GM18873 (cell line): ENCODE data around the gene ARL4C.
"Not testable (repeated sequence)": the region's sequence is repeated elsewhere in the genome, so short reads cannot be mapped to it uniquely, and the experiment has no call there.

Experiments
- ATAC-seq: cut with Tn5 transposase; IDR thresholded peaks from one replicate; pipeline ENCODE4 v1.9.1; 2021; ENCODE audit warnings: mild to moderate bottlenecking, moderate library complexity, moderate number of reproducible peaks; ENCODE audit not compliant: unreplicated experiment, low FRiP score

ARL4C gene

DNA sequence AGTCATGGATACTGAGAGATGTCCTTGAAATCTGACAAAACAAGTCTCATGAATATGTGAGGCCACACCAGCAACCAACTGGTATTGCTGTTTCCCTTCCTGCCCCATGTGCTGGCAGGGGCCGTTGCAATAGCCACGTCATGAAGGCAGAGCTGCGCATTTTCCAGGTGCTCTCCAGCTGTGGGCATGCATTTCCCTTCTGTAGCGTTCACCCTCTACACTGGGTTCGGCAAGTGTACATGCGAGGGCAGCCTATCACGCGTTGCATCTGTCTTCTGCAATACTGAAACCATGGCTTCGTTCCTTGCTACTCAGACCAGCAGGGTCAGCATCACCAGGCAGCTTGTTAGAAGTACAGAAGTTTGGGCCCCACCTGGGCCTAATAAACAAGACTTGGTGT, 17.4 kb downstream of the ARL4C start:
- ATAC-seq, result no peak

DNA sequence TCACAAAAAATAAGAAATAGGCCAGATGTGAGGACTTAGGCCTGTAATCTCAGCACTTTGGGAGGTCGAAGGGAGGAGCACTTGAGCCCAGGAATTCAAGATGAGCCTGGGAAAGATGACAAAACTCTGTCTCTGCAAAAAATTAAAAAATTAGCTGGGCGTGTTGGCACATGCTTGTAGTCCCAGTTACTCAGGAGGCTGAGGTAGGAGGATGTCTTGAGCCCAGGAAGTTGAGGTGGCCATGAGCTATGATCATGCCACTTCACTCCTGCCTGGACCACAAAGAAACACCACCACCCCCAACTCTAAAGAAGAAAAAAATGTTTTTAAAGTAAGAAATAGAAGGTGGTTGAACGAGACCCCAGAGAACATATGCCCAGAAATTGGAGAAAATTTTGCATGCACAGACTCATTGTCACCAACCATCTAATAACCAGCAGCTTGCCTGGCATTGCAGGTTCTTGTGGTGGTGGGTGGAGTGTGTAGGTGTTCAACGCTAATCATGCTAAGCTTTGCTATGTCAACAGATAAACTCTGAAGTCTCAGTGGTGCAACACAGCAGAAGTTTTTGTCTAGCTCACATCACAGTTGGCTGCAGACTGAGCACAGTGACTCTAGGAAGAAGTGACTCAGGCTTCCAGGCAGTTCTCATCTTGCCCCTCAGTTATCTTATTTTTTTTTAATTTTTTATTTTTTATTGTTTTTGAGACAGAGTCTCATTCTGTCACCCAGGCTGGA, 18.6 kb downstream of the ARL4C start:
- ATAC-seq, result no peak

DNA sequence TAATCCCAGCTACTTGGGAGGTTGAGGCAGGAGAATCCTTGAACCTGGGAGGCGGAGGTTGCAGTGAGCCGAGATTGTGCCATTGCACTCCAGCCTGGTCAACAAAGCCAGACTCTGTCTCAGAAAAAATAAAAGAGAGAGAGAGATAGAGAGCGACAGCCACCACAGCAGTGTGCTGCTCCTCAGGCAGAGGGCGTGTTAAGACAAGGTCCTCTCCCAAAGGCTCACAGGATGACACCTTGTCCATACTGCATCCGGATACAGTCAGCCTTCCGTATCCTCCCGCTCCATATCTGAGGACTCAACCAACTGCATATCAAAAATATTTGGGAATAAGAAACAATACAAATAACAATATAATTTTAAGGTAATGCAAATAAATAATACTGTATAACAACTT, 20.1 kb downstream of the ARL4C start:
- ATAC-seq, result no peak

DNA sequence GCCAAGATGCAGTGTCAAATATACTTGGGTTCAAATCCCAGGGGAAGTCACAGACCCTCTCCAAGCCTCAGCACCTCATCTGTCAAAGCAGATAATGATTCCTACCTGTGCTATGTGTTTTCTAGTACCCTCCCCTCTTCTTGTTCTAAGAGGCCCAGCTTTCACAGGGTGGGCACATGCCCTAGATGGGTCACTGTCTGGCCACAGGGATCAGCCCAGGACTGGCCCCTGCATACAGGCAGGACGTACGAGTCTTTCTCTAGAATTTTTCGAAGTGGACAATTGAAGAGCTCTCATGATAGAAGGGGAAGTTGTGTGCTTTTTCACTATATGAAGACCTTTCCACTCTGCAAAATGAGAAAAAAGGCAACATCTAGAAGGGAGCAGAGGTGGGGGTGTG, 22.2 kb downstream of the ARL4C start:
- no peak for ATAC-seq

DNA sequence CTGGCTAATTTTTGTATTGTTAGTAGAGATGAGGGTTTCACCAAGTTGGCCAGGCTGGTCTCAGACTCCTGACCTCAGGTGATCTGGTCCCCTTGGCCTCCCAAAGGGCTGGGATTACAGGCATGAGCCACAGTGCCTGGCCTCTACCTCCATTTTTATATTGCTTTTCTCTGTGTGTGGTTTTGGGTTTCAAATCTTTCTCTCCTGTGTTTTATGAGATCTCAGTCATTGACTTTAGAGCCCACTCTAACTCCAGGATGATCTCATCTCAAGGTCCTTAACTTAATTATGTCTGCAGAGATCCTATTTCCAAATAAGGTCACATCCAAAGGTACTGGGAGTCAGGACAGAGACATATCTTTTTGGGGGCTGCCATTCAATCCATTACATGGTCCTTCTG, 24.7 kb downstream of the ARL4C start:
- ATAC-seq, result no peak

DNA sequence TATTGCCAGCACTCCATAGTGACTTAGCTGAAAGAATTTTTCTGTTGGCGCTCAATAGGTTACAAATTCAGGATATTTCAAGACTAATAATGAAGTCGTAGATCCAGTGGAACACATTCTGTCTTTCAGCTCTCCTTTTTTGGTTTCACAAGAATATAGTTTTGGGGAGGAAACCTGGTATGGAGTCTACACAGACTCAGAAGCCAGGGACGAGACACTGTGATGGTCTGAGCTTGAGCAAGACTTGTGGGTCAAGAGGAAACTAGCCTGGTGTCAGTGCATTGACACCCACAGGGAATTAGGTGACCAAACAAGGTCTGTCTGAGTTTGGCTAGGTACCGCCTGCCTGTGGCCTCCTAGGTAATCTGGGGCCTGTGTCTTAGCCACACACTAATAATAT, 26.9 kb downstream of the ARL4C start:
- no peak for ATAC-seq

DNA sequence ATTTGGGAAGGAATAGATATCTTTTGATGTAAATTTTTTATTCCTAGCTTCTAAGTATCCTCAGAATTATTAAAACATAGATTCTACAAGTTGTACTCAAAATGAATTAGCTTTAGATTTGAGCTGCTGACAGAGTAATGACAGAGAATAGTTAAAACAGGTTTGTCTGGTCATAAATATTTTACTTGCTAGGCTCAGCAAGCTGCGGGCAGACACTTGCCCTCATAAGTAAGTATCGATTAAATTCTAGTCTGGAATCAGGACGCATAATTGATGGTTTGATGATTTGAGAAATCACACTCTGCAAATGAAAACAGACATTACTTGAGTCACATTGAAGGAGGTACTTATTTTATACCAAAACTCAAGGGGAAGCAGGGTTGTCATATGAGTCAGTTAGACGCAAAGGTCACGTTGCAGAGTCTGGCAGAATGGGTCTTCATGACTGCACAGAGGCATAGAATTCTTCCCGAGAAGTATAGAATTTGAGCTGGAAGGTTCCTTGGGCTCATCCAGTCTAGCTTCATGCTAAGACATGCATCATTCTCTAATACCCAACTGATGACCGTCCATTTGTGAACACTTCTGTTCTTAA, 27.5 kb downstream of the ARL4C start:
- no peak for ATAC-seq

DNA sequence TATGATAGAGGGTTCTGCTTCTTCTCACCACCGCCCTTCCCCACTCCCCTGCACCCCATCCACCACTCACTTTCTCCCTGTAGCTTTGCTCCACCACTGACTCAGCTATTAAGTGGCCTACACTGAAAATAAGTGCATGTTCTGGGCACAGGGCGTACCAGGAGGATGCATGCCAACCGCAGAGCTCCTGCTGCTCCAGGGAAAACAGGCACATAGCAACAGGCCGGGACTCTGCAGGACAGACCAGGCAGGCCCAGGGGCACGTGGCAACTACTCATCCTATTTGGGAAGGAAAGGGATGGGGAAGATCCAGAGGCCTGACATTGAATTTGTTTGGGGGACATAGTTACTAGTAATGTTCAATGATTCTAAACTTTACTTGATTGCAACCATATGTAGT, 28.4 kb downstream of the ARL4C start:
- ATAC-seq, result no peak

DNA sequence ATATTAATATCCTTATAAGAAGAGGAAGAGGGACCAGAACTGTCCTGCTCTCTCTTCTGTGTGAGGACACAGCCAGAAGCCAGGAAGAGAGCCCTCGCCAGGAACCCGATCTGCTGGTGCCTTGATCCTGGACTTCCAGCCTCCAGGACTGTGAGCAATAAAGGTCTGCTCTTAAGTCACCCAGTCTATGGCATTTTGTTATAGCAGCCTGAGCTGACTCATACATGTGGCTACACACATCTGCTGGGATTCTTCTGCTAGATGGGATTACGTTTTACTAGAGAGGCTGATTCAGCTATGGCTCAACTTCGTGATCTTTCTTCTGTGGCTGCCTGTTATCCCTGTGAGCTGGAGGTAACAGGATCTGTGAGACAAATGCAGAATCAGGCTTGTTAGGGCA, 29.6 kb downstream of the ARL4C start:
- ATAC-seq, result no peak

DNA sequence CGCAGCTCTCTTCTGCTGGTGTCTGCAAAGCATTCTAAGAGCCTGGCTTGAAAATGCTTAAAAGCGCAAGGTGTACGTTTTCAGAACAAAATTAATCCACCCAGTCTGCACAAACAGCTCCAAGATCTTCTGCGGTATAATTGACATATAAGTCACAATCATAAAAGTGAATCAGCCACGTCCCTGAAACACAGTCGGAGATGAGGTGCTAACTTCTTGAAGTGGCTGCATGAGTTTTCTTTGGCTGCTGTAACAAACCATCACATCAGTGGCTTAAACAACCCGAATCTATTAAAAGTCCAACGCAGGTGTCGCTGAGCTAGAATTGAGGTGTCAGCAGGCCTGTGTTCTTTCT, 32.6 kb downstream of the ARL4C start:
- no peak for ATAC-seq

DNA sequence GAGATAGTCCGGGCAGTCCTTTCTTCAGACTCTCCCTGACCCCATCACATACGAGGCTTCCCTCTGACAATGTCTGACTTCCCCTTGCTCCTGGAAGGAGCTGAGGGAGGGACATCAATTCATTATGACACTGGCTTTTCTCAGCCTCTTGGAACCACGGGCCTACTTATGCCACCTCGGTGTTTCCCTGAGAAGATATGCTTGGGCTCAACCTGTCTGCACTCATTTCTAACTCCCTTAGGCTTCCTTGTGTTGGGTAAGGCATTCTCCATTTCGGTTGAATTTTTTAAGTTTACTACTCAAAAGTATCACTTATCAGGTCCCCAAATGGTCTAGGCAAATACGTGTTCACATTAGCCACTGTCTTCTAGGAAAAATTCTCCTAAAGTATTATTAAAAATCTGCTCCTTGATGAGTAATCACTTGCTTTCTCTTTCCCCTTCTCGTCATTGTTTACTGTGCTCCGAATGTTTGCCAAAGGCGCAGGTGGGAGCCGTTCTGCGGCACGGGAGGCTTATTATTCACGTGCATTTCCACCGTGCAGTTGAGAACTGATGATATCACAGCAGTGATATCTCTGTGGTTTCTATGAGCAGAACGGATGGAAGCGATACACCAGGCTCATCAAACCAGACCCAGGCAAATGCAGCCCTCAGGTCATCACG, 33.1 kb downstream of the ARL4C start:
- ATAC-seq, result no peak

DNA sequence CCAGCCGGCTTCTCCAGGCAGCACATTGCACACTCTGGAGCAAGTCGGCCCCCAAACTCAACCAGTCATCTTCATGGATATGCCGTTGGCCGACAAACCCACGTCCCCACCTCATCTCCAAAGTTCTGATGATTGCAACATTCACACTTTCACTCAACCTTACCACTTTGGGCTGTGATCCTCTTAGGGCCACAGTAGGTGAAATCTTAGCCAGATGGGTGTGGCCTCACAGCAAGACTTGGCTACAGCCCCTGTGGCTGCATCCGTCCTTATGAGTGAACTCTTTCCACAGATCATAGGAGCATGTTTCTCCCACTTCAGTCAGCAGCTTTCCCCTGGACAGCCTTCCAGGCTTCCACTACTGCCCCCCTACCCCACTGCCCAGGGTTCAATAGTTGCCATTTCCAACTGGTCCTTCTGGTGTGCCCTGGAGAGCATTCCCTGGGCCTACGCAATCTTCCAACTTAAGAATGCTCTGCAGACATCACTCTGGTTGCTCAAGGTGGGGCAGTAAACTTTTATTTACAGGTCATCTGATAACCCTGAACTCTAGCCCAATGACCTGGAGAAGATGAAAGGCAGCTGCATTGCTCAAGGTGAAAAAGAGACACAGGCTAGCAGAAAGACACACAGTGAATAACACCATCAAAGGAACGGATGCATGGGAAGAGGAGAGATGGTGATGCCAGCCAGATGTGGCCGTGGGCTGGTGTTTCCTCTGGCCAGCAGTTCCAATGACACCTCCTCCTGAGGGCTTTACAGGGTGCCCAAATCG, 34.5 kb downstream of the ARL4C start:
- no peak for ATAC-seq

DNA sequence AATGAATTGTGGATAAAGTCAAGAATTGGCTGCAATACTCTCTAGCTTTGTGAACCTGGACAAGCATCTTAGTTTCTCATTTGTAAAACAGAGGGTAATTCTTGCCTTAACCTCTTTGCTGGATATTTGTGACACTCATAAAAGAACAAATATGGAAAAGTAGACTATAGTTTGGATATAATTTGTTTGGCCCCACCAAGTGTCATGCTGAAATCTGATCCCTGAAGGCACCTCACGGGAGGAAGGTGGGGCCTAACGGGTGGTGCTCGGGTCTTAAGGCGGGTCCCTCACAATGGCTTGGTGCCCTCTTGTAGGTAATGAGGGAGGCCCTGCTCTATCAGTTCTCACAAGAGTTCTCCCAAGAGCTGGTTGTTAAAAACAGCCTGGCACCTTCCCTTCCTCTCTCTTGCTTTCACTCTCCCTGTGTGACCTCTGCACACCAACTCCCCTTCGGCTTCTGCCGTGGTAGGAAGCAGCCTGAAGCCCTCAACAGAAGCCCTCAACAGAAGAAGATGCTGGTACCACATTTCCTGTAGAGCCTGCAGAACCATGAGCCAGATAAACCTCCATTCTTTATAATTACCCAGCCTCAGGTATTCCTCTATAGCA, 37.4 kb downstream of the ARL4C start:
- ATAC-seq, result no peak

DNA sequence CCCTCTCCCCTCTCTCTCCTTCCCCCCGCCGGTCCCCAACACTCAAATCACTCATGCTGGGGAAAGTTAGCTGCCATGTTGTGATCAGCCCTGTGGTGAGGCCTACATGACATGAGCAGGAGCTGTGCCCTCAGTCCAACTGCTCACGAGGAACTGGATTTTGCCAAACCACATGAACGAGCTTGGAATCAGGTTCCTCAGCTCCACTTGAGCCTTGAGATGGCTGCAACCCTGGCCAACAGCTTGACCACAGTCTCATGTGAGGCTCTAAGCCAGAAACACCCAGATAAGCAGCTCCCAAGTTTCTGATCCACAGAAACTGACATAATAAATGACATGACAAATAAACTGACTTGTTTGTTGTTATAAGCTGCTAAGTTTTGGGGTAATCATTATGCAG, 38.4 kb downstream of the ARL4C start:
- no peak for ATAC-seq

DNA sequence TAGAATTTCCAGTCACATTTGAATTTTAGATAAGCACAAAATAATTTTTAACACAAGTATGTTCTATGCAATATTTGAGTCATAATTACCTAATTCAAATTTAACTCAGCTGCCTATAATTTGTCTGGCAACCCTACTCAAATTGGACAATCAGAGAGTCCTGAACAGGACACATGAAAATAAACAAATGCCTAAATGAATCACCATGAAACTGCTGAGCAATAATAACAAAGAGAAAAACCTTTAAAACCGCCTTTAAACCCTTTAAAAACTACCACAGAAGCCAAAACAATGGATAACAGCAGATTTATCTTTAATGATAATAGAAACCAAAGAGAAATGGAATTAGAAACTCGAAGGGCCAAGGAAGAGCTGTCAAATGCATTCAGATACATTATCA, 39.5 kb downstream of the ARL4C start:
- ATAC-seq, result no peak

DNA sequence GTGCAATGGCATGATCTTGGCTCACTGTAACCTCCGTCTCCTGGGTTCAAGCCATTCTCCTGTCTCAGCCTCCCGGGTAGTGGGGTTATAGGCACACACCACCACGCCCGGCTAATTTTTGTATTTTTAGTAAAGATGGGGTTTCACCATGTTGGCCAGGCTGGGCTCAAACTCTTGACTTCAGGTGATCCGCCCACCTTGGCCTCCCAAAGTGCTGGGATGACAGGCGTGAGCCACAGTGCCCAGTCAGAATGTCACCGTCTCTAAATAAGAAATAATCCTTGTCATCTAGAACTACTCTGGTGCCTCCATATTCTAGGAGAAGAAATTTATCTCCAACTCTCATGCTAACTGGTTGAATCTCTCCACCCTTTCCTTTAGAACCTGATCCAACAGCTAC, 41.6 kb downstream of the ARL4C start:
- ATAC-seq, result not testable (repeated sequence)

DNA sequence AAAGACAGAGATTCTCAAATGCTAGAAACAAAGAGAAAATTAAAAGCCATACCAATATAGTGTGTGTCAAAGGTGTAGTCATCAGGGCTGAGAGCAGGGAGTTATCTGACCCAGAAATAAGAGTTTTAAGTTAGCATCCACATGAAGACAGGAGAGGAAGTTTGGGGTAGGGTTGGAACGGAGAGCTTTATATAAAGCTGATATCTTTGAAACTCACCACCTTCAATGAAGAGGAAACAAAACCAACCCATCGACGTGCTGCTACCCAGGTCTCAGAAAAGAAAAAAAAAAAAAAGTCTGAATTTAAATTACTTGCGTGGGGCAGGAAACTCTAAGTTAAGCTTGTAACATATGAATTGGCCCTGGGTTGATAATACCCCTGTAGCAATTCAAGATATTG, 42.4 kb downstream of the ARL4C start:
- ATAC-seq, result no peak

DNA sequence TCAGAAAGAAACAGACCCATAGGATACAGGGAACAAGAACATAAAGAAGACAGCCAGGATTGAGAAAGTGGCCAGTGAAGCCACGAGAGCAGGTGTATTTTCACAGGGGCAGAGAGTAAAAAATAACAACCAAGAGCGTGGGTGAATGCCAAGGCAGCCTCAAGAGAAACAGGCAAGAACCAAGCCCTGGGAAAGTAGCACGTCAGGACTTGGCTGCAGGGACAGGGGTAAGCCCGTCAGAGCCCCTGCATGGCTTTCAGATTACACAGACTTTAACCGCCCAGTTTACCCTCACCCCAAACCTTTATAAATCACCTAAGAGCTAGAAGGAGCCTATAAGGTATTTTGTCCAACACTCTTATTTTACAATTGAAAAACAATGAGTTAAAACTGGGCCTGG, 43.7 kb downstream of the ARL4C start:
- ATAC-seq, result no peak

DNA sequence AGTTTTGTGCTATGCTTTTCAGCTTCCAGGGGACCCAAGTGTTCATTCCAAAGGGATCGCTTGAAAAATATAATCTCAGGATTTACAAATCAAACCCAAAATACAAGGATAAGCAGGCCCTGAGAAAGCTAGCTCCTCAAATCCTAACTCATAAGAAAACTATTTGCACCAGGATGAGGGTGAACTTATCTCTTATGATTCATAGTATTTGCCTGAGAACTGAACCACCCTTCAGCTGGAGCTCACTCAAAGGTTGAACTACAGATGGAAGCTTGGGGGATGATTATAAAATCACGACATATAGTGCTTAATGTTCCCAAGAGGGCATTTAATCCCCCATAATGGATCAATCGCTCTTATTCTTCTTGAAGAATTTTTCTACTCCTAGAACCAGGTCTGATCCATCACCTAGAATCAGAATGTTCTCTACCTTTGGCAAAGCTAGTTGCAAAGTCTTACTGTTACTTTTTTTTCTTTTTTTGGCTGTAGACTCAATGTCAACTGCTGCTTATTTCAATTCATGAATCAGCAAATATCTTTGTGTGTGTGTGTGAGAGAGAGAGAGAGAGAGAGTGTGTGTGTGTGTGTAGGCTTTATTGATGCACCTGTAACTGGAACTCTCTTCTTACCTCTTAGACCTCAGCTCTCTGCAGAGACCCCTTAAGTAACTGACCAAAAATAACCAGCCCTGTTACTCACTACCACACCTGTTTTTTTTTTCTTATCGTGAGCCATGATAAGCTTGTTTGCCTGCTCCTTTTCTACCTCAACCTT, 44.8 kb downstream of the ARL4C start:
- no peak for ATAC-seq

DNA sequence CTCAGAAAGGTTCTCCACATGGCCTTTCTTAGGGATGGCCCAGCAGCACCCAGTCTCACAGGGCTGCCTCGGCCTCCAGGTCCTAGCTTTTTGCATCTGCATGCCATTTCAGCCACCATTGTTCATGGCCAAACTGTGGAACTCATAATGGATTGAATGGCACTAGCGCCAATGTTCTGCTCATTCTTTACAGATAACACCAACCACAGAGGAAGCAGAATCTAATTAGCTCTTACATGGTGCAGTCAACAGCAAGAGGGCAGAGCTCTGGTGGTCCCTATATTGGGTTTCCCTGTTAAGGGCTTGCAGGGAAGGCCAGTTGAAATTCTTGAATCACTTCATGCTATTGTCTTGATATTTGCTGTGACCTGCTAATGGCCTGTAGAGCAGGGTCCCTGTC, 45.6 kb downstream of the ARL4C start:
- ATAC-seq, result no peak
